ENCODE measurements around the gene EPC2. TPM values are rescaled to one million over a fixed set of nuclear protein-coding genes. Genes with fewer than 3 reads are reported as not detected.

Gene EPC2
- total RNA-seq, 1 experiment from 2014 or later = 19.6 TPM

DNA sequence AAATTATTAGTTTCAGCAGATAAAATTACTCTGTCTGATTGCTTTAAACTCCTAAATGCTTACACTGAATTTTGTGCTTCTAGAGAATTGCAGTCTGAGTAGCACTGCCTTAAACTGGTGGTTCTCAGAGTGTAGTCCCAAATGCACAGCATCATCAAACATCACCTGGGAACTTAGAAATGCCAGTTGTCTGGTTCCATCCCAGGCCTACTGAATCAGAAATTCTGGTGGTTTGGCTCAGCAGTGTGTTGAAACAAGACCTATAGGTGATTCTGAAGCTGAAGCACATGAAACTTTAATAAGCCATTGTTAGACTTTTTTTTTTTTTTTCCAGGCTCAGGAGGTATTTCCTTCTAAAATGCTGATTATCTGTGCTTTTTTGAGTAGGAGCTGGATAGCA, 22.0 kb downstream of the EPC2 start:
- Histone ChIP-seq H3K4me2 (ENCODE audit: low read length) (no peak overlapping the region), H3K9me3 (ENCODE audit: control insufficient read depth in 1 of 2, insufficient read depth in 1 of 2, low read depth in 1 of 2, low read length in 2 of 2) (no peaks in the 10 kb centered on the region), H3K27ac (ENCODE audit: low read depth, low read length) (no peak overlapping the region), H3K4me3 (replicated peaks in 1 of 2; ENCODE audit: low read depth in 1 of 2, low read length in 2 of 2) (no peak overlapping the region), H3K9ac (ENCODE audit: low read length) (no peak overlapping the region), H3K79me2 (ENCODE audit: insufficient read depth, low read length) (peaks cover 91% of the 10 kb centered on the region), H3K9me2 (ENCODE audit: insufficient read depth) (no peaks in the 10 kb centered on the region), H4K20me1 (ENCODE audit: insufficient read depth) (peaks cover 5% of the 10 kb centered on the region; the same call in 1 of the 2 replicates), H3K27me3 (ENCODE audit: insufficient read depth, low read length) (no peaks in the 10 kb centered on the region), H3K4me1 (ENCODE audit: control insufficient read depth in 1 of 2, insufficient read depth in 2 of 2, low read length in 2 of 2) (peaks cover 6 to 8% of the 10 kb centered on the region in 2 experiments; a peak in 3 of 4 replicates), H2AFZ (ENCODE audit: low read depth, low read length, poor library complexity, severe bottlenecking) (no peak overlapping the region), H3K36me3 (ENCODE audit: control insufficient read depth in 1 of 2, insufficient read depth in 2 of 2, low read length in 2 of 2) (no peaks in the 10 kb centered on the region)
- DNase-seq (ENCODE audit: low read depth, low spot score) (no peak), ATAC-seq (no peak)
- ChIA-PET RAD21 (ENCODE audit: low non-redundant PET in 1 of 2, low total read pairs in 2 of 2, uncharacterized antibody in 2 of 2, unreplicated experiment in 2 of 2) (no interaction called here), POLR2A (no interaction called here), CTCF (no interaction called here)
- no peak for TF ChIP-seq RAD21 (IDR thresholded peaks at IDR 0.05; ENCODE audit: low read depth)
- TF ChIP-seq EZH2phosphoT487 (IDR thresholded peaks at IDR 0.05; ENCODE audit: borderline replicate concordance) = no peak
- TF ChIP-seq JUND (IDR thresholded peaks at IDR 0.05) = no peak
- intact Hi-C loops (cut with micrococcal nuclease) = no loop called here
- no TSS peak for BruUV-seq (replicated peaks)

DNA sequence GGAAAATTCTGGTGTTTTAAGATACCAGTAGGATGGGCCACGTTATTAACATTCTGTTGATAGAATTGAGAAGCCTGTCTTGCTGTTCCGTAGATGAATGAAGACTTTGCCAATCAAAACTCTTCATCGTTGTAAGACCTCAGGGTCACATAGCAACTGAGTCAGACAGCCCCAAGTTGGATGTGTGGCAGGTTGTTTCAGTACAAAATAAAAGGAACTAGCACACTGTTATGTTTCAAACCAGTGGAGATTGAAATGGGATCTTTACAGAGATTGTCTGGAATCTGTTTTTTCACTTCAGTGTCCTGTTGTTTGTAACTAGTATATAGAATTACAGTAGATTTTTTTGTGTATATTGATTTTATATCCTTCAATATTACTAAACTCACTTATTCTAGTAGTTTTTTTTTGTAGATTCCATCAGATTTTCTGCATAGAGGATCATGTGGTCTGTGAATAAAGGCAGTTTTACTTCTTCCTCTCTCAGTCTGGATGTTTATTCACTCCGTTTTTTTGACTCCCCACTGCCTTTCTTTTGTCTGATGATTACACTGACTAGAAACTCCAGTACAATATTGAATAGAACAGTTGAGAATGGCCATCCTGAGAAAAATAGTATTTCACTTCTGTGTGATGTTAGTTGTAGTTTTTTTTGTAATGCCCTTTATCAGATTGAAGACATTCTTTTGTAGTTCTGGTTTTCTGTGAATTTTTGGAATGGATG, 22.7 kb downstream of the EPC2 start:
- H3K9ac ChIP-seq (ENCODE audit: low read length) = no peak overlapping the region
- intact Hi-C loops (cut with micrococcal nuclease) = no loop called here
- no peak overlapping the region for H3K4me3 ChIP-seq (replicated peaks in 1 of 2; ENCODE audit: low read depth in 1 of 2, low read length in 2 of 2)
- DNase-seq (ENCODE audit: low read depth, low spot score) = no peak
- H2AFZ ChIP-seq (ENCODE audit: low read depth, low read length, poor library complexity, severe bottlenecking) = no peak overlapping the region
- no peak overlapping the region for H3K4me2 ChIP-seq (ENCODE audit: low read length)
- RAD21 ChIA-PET (ENCODE audit: low non-redundant PET in 1 of 2, low total read pairs in 2 of 2, uncharacterized antibody in 2 of 2, unreplicated experiment in 2 of 2) = no interaction called here
- BruUV-seq (replicated peaks) = no TSS peak
- no peaks in the 10 kb centered on the region for H3K27me3 ChIP-seq (ENCODE audit: insufficient read depth, low read length)
- no peaks in the 10 kb centered on the region for H3K36me3 ChIP-seq (ENCODE audit: control insufficient read depth in 1 of 2, insufficient read depth in 2 of 2, low read length in 2 of 2)
- POLR2A ChIA-PET = interaction anchor here (0.6 kb wide), 1 partner anchor 73 kb away, joined by 3 read pairs; no protein-coding TSS in a partner anchor
- H3K27ac ChIP-seq (ENCODE audit: low read depth, low read length) = no peak overlapping the region
- no peaks in the 10 kb centered on the region for H3K9me2 ChIP-seq (ENCODE audit: insufficient read depth)
- ATAC-seq = no peak
- no peaks in the 10 kb centered on the region for H3K9me3 ChIP-seq (ENCODE audit: control insufficient read depth in 1 of 2, insufficient read depth in 1 of 2, low read depth in 1 of 2, low read length in 2 of 2)
- CTCF ChIA-PET = no interaction called here
- TF ChIP-seq, protein P1, sequence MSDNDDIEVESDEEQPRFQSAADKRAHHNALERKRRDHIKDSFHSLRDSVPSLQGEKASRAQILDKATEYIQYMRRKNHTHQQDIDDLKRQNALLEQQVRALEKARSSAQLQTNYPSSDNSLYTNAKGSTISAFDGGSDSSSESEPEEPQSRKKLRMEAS (IDR thresholded peaks at IDR 0.05) = no peak
- TF ChIP-seq, protein P2, sequence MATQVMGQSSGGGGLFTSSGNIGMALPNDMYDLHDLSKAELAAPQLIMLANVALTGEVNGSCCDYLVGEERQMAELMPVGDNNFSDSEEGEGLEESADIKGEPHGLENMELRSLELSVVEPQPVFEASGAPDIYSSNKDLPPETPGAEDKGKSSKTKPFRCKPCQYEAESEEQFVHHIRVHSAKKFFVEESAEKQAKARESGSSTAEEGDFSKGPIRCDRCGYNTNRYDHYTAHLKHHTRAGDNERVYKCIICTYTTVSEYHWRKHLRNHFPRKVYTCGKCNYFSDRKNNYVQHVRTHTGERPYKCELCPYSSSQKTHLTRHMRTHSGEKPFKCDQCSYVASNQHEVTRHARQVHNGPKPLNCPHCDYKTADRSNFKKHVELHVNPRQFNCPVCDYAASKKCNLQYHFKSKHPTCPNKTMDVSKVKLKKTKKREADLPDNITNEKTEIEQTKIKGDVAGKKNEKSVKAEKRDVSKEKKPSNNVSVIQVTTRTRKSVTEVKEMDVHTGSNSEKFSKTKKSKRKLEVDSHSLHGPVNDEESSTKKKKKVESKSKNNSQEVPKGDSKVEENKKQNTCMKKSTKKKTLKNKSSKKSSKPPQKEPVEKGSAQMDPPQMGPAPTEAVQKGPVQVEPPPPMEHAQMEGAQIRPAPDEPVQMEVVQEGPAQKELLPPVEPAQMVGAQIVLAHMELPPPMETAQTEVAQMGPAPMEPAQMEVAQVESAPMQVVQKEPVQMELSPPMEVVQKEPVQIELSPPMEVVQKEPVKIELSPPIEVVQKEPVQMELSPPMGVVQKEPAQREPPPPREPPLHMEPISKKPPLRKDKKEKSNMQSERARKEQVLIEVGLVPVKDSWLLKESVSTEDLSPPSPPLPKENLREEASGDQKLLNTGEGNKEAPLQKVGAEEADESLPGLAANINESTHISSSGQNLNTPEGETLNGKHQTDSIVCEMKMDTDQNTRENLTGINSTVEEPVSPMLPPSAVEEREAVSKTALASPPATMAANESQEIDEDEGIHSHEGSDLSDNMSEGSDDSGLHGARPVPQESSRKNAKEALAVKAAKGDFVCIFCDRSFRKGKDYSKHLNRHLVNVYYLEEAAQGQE (IDR thresholded peaks at IDR 0.05; ENCODE audit: low read depth) = no peak
- TF ChIP-seq ZFX (IDR thresholded peaks at IDR 0.05) (no peak), EZH2phosphoT487 (IDR thresholded peaks at IDR 0.05; ENCODE audit: borderline replicate concordance) (no peak), POLR2A (IDR thresholded peaks at IDR 0.05; ENCODE audit: borderline replicate concordance, extremely low read depth, insufficient read depth, insufficient read length) (no peak)
- TF ChIP-seq, protein P3, sequence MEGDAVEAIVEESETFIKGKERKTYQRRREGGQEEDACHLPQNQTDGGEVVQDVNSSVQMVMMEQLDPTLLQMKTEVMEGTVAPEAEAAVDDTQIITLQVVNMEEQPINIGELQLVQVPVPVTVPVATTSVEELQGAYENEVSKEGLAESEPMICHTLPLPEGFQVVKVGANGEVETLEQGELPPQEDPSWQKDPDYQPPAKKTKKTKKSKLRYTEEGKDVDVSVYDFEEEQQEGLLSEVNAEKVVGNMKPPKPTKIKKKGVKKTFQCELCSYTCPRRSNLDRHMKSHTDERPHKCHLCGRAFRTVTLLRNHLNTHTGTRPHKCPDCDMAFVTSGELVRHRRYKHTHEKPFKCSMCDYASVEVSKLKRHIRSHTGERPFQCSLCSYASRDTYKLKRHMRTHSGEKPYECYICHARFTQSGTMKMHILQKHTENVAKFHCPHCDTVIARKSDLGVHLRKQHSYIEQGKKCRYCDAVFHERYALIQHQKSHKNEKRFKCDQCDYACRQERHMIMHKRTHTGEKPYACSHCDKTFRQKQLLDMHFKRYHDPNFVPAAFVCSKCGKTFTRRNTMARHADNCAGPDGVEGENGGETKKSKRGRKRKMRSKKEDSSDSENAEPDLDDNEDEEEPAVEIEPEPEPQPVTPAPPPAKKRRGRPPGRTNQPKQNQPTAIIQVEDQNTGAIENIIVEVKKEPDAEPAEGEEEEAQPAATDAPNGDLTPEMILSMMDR (IDR thresholded peaks at IDR 0.05 in 2 of 3, conservative IDR thresholded peaks at IDR 0.05 in 1 of 3; ENCODE audit: borderline replicate concordance in 1 of 3, insufficient read depth in 1 of 3, low read depth in 2 of 3, low read length in 2 of 3) = no peak
- H3K4me1 ChIP-seq (ENCODE audit: control insufficient read depth in 1 of 2, insufficient read depth in 2 of 2, low read length in 2 of 2) = peaks cover 6 to 8% of the 10 kb centered on the region in 2 experiments; a peak in 3 of 4 replicates
- H4K20me1 ChIP-seq (ENCODE audit: insufficient read depth) = peaks cover 5% of the 10 kb centered on the region; the same call in 1 of the 2 replicates
- peaks cover 95% of the 10 kb centered on the region for H3K79me2 ChIP-seq (ENCODE audit: insufficient read depth, low read length)

All from HCT116 (cell line).